T1000 (cell line): ENCODE data around the gene RND1.

ENCODE experiments used
- DNase-seq: peaks from one replicate; lab custom pipeline; 2025; ENCODE audit warnings: mixed read lengths; lab: John Stamatoyannopoulos, UW

Gene RND1

DNA sequence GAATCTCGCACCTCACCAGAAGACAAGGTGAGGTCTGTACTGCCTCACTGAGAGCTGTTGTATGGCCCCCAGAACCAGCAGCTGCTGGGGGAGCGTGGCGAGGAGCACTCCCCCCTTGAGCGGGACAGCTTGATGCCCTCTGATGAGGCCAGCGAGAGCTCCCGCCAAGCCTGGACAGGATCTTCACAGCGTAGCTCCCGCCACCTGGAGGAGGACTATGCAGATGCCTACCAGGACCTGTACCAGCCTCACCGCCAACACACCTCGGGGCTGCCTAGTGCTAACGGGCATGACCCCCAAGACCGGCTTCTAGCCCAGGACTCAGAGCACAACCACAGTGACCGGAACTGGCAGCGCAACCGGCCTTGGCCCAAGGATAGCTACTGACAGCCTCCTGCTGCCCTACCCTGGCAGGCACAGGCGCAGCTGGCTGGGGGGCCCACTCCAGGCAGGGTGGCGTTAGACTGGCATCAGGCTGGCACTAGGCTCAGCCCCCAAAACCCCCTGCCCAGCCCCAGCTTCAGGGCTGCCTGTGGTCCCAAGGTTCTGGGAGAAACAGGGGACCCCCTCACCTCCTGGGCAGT, 38.1 kb downstream of the RND1 start:
- DNase-seq = no peak

DNA sequence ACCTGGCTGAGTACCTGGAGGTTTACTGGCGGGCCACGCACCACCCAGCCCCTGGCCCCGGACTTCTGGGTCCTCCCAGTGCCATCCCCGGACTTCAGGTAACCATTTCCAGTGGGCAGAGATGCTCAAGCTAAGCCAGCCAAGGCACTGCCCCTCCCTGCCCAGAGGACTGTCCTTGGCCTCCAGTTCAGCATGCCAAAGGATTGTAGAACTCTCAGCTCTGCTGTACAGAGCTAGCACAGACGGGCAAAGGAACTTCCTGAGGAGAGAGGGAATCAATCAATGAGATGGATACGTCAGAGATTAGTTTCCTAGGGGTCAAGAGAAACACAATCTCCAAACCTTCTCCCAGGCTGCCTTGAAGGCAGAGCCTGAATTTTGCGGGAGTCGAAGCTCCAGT, 38.6 kb downstream of the RND1 start:
- DNase-seq = no peak

DNA sequence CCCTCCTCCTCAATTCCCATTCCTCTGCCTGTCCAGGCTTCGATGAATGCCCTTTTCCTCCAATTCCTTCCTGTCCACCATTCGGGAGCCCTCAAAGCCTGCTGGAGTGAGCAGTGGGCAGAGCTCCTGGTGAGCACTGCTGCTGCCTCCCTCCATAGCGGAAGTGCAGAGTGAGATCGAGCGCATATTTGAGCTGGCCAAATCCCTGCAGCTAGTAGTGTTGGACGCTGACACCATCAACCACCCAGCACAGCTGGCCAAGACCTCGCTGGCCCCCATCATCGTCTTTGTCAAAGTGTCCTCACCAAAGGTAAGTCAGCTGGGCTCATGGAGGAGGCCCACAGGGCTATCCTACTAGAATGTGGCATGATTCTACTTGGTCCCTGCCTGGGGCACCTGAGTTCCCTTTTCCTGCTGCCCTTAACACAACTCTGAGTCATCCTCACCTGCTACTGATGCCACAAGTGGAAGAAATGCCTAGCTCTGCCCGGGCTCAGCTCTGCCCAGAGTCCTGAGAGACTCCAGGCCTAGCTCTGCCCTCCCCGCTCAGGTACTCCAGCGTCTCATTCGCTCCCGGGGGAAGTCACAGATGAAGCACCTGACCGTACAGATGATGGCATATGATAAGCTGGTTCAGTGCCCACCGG, 39.3 kb downstream of the RND1 start:
- no peak for DNase-seq

DNA sequence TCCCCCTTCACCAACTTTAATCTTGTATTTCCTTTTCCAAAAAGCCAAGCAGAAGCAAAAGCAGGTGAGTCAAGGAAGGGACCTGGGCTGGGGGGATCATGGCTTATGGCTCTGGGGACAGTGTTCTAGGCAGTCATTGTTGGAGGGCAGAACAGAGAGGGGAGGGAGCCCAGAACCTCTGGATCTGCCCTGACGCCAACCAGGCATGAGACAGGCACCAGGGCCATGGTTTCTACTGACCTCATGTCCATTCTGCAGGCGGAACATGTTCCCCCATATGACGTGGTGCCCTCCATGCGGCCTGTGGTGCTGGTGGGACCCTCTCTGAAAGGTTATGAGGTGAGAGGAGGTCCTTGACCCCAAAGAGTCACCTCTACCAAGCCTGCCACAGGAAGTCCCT, 40.8 kb downstream of the RND1 start:
- DNase-seq = no peak

DNA sequence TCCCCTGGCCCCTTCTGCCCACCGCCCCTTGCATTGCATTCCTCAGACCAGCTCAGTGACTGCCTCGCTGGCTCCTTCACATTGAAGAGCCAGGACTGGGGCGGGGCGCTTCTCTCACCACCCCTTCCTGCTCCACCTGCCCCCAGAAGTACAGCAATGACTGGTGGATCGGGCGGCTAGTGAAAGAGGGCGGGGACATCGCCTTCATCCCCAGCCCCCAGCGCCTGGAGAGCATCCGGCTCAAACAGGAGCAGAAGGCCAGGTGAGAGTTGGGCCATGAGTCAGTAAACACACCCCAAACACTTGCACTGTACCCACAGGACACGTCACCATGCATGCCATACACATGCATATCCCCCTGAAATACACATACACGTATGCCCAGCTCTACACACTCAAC, 41.6 kb downstream of the RND1 start:
- DNase-seq = no peak

DNA sequence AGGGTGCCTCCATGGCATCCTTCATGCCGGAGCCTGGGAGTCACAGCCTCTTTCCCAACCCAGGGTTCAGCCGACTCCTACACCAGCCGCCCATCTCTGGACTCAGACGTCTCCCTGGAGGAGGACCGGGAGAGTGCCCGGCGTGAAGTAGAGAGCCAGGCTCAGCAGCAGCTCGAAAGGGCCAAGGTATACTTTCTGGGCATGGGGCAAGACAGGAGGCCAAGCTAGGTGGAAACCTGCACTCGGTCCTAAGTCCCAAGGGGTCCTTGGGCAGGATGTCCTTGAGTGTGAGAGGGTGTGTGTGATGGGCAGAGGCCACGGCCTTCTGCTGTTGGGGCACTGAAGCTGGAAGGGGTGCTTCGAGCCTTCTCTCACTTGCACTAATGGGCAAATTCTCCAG, 42.4 kb downstream of the RND1 start:
- DNase-seq = no peak

DNA sequence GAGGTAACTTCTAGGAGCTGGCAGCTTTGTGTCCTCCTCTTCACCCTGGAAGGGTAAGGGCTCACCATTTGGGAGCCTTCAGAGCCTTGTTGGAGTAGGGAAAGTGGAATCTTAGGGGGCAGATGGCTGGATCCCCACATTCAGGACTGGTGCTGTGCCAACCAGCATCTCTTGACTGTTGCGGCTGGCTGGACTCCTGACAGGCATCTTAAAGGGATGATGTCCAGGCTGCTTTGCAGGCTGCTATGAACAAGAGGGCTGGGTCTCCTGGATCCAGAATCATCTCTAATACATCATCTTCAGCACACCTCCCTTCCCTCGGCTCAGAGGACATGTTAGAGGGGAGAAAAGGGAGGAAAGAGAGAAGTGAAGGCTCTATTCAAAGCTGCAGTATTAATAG, 43.0 kb downstream of the RND1 start:
- no peak for DNase-seq

DNA sequence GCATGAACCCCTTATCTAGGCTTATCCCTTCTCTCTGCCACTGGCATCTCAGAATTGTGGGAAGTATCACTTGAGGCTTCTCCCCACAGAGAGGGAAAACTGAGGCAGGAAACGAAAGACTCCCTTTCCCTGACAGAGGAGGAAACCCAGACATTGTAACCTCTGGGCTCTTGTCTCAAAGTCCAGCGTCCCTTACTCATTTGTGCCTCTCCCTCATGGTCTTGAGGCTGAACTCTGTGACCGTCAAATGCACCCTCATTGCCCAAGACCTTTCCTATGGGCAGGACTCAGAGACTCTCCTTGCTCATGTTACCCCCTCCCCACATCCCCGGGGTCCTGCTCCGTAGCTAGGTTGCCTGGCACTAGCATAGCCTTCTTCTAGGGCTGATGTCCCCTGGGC, 43.5 kb downstream of the RND1 start:
- DNase-seq = no peak

DNA sequence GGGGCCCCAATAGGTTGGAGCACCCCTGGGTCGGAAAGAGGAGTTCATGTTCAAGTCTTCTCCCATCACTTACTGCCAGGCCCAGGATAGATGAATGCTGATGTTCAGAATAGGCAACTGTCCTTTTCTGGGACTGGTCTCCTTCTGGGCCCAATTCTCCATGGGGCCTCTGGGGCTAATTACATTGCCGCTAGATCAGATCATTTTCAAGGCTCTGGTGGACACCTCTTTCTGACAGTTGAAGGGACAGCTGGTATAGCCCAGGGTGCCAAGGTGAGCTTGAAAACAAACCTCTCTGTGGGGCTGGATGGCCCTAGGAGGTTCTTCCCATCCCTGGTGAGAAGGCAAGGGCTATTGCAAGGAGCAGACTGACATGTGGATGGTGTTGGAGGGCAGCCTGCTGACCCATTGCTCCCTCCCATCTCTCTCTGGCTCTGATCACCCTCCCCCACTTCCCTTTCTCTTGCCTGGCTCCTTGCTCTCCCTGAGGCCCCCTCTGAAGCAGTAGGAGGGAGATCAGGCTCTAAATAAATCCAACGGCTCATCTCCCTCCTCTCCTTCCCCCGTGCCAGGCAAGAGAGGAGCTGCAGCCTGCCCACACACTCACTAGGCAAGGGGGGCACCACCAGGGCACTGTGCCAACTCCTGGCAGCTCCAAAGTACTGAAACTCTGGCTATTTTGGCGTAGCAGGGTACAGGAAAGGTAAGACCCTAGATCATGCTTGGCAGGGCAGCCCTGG, 45.5 kb downstream of the RND1 start:
- no peak for DNase-seq

DNA sequence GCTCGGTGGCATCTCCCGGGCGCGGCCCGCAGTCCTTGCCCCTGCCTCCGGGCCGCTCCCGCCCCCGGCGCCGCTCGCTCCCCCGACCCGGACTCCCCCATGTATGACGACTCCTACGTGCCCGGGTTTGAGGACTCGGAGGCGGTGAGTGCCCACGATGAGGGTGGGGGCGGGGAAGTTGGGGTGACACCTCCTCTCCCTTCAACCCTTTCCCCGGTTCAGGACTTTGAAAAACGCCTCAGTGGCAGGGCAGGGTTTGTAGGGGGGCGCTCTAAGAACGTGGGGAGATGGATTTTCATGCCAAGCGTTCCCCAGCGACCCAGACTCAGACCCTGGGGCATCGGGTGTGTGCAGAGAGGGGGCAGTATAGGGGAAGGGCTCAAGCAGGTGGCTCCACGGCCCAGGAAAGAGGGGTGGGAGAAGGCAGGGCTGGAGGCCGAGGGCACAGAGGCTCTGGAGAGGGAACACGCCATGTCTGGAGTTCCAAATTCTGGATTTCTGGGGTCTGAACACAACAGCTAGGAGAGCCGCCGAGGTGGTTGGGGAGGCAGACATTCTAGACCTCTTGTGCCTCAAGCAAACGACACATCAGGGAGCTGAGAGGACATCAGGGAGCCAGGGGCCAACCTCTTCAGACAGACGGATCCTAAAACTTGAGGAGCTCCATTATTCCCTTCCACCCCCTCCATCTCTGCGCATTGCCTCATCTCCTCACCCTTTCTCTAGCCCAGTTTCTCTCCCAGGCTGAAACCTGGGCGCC, 46.7 kb downstream of the RND1 start:
- DNase-seq = no peak

DNA sequence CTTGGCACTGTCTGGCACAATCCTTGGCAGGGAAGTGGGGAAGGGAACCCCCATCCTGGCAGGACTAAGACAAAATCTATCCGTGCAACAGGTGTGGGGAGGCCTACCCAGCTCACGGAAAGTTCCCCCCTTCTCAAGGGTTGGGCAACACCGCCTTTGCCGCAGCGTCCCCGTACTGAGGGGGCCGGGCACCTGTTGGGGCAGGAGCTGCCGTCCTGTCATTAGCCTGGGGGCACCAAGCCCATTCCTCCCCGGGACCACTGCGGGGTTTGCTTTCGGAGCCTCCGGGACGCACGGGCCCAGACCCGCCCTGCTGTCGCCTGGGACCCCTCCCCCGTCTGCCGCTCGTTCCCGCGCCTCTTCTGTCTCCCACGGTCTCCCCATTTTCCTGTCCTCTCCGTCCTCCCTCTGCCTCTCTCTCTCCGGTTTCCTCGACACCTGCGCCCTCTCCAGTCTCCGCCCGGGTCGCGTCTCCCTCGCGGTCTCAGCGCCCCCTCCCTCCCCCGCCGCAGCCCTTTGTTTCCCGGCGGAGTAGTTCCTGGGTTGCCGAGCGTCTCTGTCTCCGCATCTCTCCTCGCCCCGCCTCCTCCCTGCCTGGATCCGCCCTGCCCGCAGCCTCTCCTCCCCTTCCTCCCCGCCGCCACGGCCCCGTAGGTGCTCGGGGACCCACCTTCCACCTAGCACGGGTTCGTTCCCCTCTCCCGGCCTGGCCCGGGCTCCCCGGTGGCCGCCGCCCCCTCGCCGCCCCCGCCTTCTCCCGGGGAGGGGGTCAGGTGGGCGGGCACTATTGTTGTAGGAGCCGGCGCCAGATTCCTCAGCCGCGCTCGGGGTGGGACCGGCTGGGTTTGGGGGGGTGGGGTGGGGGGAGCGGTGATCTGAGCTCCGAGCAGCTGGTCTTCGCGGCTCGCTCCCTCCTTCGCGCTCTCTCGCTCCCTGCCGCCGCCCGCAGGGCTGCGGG, 47.5 kb downstream of the RND1 start, which contains the start of gene CACNB3:
Gene CACNB3 (plus strand): TSS at position 624 of the 958 bp plus-strand sequence. CDS start 434 bp downstream, outside the sequence.
- DNase-seq = no peak

DNA sequence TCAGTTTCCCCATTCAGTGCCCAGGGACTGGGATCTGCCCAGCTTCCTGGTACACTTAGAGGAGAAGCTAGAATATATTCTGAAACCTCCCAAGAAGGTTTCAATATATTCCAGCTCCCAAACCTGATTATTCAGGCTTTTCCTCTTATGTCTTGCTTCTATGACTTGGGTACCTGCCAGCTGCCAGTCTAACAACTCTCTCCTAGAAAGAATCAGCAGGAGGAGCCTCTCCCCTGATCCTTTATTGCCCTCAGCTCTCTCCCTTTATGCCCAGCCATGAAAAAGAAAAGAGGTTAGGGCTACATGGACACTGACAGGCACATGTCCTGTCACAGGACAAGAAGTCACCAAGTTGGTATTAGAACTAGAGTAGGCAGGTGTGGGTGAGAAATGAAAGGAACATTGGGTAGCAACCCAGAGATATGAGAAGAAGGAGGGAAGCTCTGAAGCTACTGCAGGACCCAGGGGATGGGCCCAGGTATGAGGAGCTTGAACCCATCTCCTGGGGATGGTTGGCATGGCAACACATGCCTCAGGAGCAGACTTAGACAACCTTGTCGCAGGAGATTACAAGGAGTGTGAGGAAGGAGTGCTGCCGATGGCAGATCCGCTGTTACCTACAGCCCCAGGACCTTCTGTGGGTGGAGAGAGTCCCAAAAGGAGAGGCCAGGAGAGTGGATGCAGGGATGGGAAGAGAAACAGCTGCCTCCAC, 49.4 kb downstream of the RND1 start:
- DNase-seq = no peak

DNA sequence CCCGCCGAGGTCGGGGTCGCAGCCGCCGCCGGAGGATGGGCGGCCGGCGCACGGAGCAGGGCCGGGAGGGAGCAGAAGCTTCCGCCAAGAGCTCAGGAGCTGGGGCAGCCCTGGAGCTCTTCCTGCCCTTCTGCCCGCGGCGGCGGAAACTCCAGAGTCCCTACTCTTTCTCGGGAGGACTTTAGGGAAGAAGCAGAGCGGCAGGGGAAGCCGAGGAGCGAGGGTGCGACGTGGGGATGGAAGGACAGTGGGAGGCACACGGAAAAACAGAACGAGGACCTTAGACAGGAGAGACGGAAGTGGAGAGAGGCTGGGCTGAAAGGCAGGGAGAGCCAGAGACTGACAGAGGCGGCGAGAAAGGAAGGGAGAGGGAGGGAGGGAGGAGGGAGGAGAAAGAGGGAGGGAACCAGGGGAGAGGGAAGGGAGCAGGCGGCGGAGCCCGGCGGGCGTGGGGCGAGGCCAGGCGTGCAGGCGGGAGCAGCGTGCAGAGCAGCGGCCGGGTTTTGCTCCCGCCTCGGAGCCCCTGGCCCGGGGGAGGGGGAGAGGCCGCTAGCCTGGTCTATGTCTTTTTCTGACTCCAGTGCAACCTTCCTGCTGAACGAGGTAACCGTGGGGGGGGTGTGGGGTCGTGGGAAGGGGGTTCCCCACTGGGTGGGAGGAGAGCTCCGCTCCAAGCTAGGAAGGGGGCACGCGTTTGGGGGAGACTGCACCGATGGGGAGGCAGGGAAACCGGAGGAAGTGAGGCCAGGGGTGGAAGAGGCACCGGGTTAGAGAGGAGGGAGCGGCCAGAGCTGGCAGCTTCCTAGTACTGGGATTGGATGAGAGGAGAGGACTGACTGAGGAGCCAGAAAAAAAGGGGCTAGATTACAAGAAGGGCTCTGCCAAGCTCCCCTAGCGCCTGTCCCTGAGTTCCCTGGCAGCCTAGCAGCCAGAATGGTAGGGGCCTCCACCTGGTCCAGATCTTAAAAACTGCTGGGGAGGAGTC, 50.3 kb downstream of the RND1 start:
- no peak for DNase-seq

DNA sequence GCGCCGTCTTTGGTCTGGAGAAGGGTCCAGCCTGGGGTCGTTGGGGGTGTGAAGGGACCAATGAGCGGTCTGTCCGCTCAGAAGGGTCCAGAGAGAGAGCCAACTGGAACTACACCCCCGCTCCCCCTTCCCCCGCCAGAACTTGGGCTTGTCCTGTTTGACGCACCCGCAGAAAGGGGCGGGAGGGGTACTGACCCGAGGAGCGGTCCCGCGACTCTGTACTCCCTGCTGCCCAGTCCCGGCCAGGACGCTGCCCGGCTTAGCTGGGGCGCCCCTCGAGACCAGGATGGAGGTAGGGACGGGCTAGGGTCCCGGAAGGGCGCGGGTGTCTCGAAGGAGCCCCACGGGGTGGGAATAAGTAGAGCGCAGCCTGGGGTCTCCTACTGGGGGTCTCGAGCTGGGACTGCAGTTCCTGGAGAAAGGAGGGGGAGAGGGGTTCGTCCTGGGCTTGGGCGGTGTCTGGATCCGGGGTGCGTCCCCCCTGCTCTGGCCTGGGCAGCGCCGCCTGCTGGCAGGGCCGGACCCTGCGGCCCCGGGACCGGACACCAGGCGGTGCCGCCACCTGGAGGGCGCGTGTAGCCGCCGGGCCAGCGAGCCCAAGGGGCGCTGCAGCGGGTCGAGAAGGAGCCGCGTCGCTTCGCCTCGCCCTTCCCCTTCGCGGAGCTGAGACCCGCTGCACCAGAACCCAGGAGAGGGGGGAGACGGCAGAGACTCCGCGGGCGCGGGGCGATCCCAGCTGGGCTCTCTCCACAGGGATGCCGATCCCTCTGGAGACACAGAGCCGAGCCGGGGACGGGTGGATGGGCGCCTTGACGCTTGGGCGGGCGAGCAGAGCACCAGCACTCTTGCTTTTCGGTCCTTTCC, 51.2 kb downstream of the RND1 start:
- DNase-seq = peak; percentile 84

DNA sequence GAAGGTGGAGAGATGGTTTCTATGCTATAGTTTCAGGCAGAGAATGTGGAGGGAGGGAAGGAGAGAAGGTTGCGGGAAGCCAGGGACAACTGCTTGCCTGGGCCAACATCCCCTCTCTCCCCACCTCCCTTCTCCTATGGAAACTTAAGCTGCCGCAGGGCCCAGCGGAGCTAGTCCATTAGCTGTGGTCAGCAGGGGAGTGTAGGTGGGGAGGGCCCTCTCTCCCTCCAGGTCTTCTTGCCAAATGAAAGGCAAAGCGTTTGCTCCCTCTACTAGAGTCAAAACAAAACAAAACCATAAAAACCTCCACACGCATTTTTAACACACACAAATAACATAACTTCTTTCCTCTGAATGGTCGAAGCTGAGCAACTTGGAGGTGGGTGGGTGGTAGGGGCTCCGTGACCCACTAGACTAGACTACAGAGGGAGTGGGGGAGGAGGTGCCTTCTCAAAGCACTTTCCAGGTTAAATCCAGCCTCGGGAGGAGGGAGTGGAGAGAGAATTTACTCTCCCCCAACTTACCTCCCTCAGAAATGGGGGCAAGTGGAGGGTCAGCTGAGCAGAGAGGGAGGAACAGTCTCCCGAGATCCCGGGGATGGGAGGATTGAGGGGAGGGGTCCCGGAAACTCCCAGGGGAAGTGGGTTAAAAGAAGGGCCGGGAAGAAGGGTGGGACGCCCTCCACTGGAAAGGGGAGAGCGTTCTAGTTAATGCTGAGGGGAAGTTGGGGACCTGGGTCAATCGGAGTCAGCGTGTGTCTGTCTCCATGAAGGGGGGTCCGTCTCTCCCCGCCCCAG, 52.0 kb downstream of the RND1 start:
- no peak for DNase-seq

DNA sequence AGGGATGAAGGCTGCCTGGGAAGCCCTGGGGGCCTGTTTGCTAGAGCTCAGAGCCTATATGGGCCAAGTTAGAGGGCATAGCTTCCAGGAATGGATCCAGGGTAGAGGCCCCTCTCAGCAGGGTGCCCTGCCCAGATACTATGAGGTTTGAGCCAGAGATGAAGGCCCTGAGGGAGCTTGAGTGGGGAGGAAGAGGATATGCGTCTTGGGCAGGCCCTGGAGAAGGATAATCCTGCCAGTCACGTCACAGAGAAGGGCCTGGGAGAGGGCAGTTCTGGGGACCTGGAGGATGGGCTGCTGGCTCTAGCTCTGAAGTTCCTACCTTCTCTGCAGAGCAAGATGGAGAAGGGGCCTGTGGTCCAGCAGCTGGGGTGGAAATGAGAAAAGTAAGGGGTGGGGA, 53.3 kb downstream of the RND1 start:
- DNase-seq = no peak

DNA sequence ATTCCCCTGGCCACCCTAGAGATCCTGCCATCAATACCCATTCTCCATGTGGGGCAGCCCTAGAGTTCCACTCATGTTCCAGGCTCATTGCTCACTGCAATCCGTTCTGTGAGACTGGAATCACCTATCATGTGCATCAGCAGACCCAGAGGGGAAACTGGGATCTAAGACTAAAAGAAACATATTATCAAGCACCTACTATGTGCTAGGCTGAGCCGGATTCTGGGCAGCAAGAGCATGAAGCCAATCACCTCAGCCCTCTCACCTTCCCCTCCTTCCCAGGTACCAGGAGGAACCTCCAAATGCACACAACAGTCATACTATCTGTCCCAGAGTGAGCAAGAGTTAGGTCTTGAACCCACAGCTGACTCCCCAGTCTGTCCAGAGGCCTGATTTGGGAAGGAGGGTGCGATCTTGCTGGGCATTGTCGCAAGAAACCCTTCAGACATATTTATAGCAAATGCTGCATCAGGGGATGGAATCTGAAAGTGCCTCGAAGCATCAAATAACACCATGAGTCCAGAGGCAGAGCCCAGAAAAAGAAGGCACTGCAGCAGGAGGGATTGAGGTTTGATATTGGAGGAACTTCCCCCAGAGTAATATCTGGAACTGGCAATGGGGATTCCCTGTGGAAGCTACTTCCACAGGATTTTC, 54.1 kb downstream of the RND1 start:
- no peak for DNase-seq
